ENCODE results near the gene APLP2.

- TF ChIP-seq CTCF (IDR thresholded peaks at IDR 0.05) (no peak), POLR2A (IDR thresholded peaks at IDR 0.05) (no peak)
Measured at GRCh38 chr11:130034236-130034635, 35.5 kb upstream of the APLP2 start.

All from Peyer's patch (tissue), 4 donors.